GM12874 (cell line): ENCODE data around the gene DRG1.

Source experiments
- CTCF ChIP-seq: IDR thresholded peaks from 2 replicates; pipeline ENCODE4 v1.5.1; 2011; ENCODE audit warnings: low read depth, mild to moderate bottlenecking, control low read depth, low read length, moderate library complexity; ENCODE audit not compliant: insufficient read depth

The DRG1 gene

GRCh38 chr22:31445642-31446041, 46.2 kb downstream of the DRG1 start:
- TF ChIP-seq CTCF: no peak

GRCh38 chr22:31446208-31446607, 46.8 kb downstream of the DRG1 start:
- no peak for TF ChIP-seq CTCF

- TF ChIP-seq CTCF: no peak
Measured at GRCh38 chr22:31446767-31447166, 47.4 kb downstream of the DRG1 start.

- no peak for TF ChIP-seq CTCF
Measured at GRCh38 chr22:31447337-31447736, 47.9 kb downstream of the DRG1 start.

- TF ChIP-seq CTCF: no peak
Measured at GRCh38 chr22:31448382-31448781, 49.0 kb downstream of the DRG1 start.

- no peak for TF ChIP-seq CTCF
Measured at GRCh38 chr22:31449506-31449905, 50.1 kb downstream of the DRG1 start.

- peak; percentile 54; the same call in 1 of the 2 replicates for TF ChIP-seq CTCF
Measured at GRCh38 chr22:31451709-31452571, 52.5 kb downstream of the DRG1 start.
